ENCODE measurements around the gene PEAK3. TPM values are rescaled to one million over a fixed set of nuclear protein-coding genes. Genes with fewer than 3 reads are reported as not detected.
A peak's percentile ranks its signal among the peaks of the same experiment; 100 is the strongest.

PEAK3 gene
- total RNA-seq, 2 experiments from 2014 or later: 0.70 to 0.88 TPM

- Mint-ChIP-seq H3K4me3 (no peak overlapping the region), H3K9me3 (no peaks in the 10 kb centered on the region), H3K36me3 (ENCODE audit: low read depth) (peaks cover 36% of the 10 kb centered on the region), H3K27ac (peak overlapping the region; percentile 16), H3K27me3 (no peaks in the 10 kb centered on the region), H3K4me1 (peaks cover 7% of the 10 kb centered on the region)
- DNase-seq: no peak
- POLR2A ChIA-PET: interaction anchor here (0.8 kb wide), 1 partner anchor 9 kb away, joined by 6 read pairs; the partner anchor contains the start of gene PLEKHJ1
- CTCF ChIA-PET: no interaction called here
These were observed 55.7 kb downstream of the PEAK3 start for GRCh38 chr19:2226051-2226839.

GRCh38 chr19:2225415-2226050, 56.4 kb downstream of the PEAK3 start:
- Mint-ChIP-seq H3K36me3 (ENCODE audit: low read depth) (peaks cover 40% of the 10 kb centered on the region), H3K4me3 (no peak overlapping the region), H3K4me1 (peaks cover 7% of the 10 kb centered on the region), H3K9me3 (no peaks in the 10 kb centered on the region), H3K27me3 (no peaks in the 10 kb centered on the region), H3K27ac (peak overlapping the region; percentile 16)
- no peak for DNase-seq
- ChIA-PET POLR2A (no interaction called here), CTCF (no interaction called here)

- Mint-ChIP-seq H3K27me3 (no peaks in the 10 kb centered on the region), H3K4me1 (peaks cover 7% of the 10 kb centered on the region), H3K36me3 (ENCODE audit: low read depth) (peaks cover 36% of the 10 kb centered on the region), H3K9me3 (no peaks in the 10 kb centered on the region), H3K4me3 (no peak overlapping the region), H3K27ac (peak overlapping the region; percentile 52)
- CTCF ChIA-PET: no interaction called here
- no peak for DNase-seq
- POLR2A ChIA-PET: no interaction called here
These were observed 57.1 kb downstream of the PEAK3 start for GRCh38 chr19:2224754-2225349.

Other genes starting within 250 kb of the PEAK3 start
- 100 to 1,000 TPM; 239 to 253 TPM for gene MKNK2, start 230.9 kb downstream of the PEAK3 start, total RNA-seq
- gene MOB3A, start 185.8 kb downstream of the PEAK3 start, total RNA-seq: 100 to 1,000 TPM; 242 to 251 TPM
- 10 to 100 TPM; 10.3 to 10.5 TPM for gene IZUMO4, start 185.3 kb downstream of the PEAK3 start, total RNA-seq
- 100 to 1,000 TPM; 104 to 105 TPM for gene AP3D1, start 130.6 kb downstream of the PEAK3 start, total RNA-seq
- 10 to 100 TPM; 55.7 to 57.1 TPM for gene DOT1L, start 118.2 kb downstream of the PEAK3 start, total RNA-seq
- 10 to 100 TPM; 58.3 to 60.4 TPM for gene PLEKHJ1, start 45.8 kb downstream of the PEAK3 start, total RNA-seq
- gene SF3A2, start 45.4 kb downstream of the PEAK3 start, total RNA-seq: 100 to 1,000 TPM; 137 to 145 TPM
- gene AMH, start 32.9 kb downstream of the PEAK3 start, total RNA-seq: 1 to 10 TPM; 4.6 to 7.6 TPM
- gene JSRP1, start 25.8 kb downstream of the PEAK3 start, total RNA-seq: 1 to 10 TPM in 1 of 2 experiments, under 1 TPM in 1; 0.73 to 1.3 TPM
- gene LINGO3, start 26.0 kb upstream of the PEAK3 start, total RNA-seq: under 1 TPM; 0.40 to 0.63 TPM
- gene LSM7, start 46.4 kb upstream of the PEAK3 start, total RNA-seq: 100 to 1,000 TPM; 110 to 115 TPM
- 10 to 100 TPM; 58.9 to 68.2 TPM for gene SPPL2B, start 46.5 kb upstream of the PEAK3 start, total RNA-seq
- not detected for gene TMPRSS9, start 78.1 kb upstream of the PEAK3 start, total RNA-seq
- gene TIMM13, start 145.4 kb upstream of the PEAK3 start, total RNA-seq: 10 to 100 TPM; 44.5 to 47.4 TPM
- gene LMNB2, start 174.8 kb upstream of the PEAK3 start, total RNA-seq: 10 to 100 TPM; 92.9 to 96.6 TPM
- gene GADD45B, start 194.0 kb upstream of the PEAK3 start, total RNA-seq: 10 to 100 TPM; 52.2 to 54.3 TPM

Data from activated CD4-positive, alpha-beta memory T cell treated with anti-CD3 and anti-CD28 coated beads, Interleukin-2, amount 10 ng/mL, durations not matched to agents 7 days and 5 days (primary cell).